Measurements from ENCODE around the gene RUNDC3A. TPM values are rescaled to one million over a fixed set of nuclear protein-coding genes. Genes with fewer than 3 reads are reported as not detected.
A peak's percentile ranks its signal among the peaks of the same experiment; 100 is the strongest.

Gene RUNDC3A
- total and polyA plus RNA-seq, 2 of the 13 experiments (the other 11 are each of a cell fraction or from before 2014, with no cell fraction given) = 0.25 TPM; not detected in 1

DNA sequence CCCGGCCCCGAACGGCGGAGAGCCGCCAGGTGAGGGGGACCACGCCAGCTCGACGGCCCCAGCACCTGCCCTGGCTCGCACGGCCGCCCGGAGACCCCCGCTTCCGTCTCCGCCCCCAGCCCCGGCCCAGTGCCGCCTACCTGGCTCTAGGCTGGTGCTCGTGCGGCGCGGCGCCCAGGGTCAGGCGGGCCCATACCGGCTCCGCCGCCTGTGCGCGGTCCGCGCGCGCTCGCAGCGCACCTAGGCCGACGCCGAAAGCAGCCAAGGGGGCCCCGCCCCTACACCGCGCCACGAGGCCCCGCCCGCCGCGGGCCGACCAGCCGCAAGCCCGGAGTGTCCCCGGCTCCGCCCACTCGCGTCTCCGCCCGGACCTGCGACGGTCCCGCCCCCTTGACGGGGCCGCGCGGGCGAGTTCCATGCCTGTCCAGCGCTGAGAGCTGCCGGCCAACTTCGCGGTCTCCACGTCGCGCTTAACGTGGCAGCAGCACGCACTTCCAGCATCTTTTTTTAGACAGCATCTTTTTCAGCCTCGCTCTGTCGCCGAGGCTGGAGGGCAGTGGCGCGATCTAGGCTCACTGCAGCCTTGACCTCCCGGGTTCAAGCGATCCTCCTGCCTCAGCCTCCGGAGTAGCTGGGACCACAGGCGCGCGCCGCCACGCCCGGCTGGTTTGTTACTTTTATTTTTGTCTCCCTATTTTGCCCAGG lies 16.3 kb downstream of the RUNDC3A start, which contains the start of gene SLC25A39 (continued):
- TF ChIP-seq GLMP (CRISPR knock-in tag; IDR thresholded peaks at IDR 0.05; ENCODE audit: borderline replicate concordance) (no peak), XRCC5 (optimal IDR thresholded peaks at IDR 0.05; ENCODE audit: low read length) (peak; percentile 34), NFYB (CRISPR knock-in tag; IDR thresholded peaks at IDR 0.05) (peak; percentile 34), DMAP1 (CRISPR knock-in tag; IDR thresholded peaks at IDR 0.05) (peak; percentile 41; the same call in 1 of the 2 replicates), ZNF687 (CRISPR knock-in tag; IDR thresholded peaks at IDR 0.05) (peak; percentile 85), SP2 (CRISPR knock-in tag; IDR thresholded peaks at IDR 0.05) (no peak; the same call in 1 of the 2 replicates), CREB1 (IDR thresholded peaks at IDR 0.05) (peak; percentile 41; the same call in 1 of the 2 replicates), CREB1 (CRISPR knock-in tag; IDR thresholded peaks at IDR 0.05) (no peak), ZNF740 (CRISPR knock-in tag; IDR thresholded peaks at IDR 0.05) (peak; percentile 83; the same call in 1 of the 2 replicates), ZNF34 (CRISPR knock-in tag; IDR thresholded peaks at IDR 0.05; ENCODE audit: borderline replicate concordance) (no peak; the same call in 1 of the 2 replicates), PRMT3 (CRISPR knock-in tag; IDR thresholded peaks at IDR 0.05; ENCODE audit: borderline replicate concordance, low read depth) (peak; percentile 78; the same call in 1 of the 2 replicates), ZNF430 (CRISPR knock-in tag; IDR thresholded peaks at IDR 0.05) (no peak), ZC3H4 (CRISPR knock-in tag; IDR thresholded peaks at IDR 0.05; ENCODE audit: borderline replicate concordance) (no peak), SRSF1 (optimal IDR thresholded peaks at IDR 0.05; ENCODE audit: low read depth, low read length) (no peak)
- TF ChIP-seq, protein P1, sequence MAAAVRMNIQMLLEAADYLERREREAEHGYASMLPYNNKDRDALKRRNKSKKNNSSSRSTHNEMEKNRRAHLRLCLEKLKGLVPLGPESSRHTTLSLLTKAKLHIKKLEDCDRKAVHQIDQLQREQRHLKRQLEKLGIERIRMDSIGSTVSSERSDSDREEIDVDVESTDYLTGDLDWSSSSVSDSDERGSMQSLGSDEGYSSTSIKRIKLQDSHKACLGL (CRISPR knock-in tag; IDR thresholded peaks at IDR 0.05) = no peak; the same call in 1 of the 2 replicates
- TF ChIP-seq, protein P2, sequence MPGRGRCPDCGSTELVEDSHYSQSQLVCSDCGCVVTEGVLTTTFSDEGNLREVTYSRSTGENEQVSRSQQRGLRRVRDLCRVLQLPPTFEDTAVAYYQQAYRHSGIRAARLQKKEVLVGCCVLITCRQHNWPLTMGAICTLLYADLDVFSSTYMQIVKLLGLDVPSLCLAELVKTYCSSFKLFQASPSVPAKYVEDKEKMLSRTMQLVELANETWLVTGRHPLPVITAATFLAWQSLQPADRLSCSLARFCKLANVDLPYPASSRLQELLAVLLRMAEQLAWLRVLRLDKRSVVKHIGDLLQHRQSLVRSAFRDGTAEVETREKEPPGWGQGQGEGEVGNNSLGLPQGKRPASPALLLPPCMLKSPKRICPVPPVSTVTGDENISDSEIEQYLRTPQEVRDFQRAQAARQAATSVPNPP (CRISPR knock-in tag; IDR thresholded peaks at IDR 0.05) = peak; percentile 46; the same call in 1 of the 2 replicates
- TF ChIP-seq, protein P3, sequence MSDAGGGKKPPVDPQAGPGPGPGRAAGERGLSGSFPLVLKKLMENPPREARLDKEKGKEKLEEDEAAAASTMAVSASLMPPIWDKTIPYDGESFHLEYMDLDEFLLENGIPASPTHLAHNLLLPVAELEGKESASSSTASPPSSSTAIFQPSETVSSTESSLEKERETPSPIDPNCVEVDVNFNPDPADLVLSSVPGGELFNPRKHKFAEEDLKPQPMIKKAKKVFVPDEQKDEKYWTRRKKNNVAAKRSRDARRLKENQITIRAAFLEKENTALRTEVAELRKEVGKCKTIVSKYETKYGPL (CRISPR knock-in tag; IDR thresholded peaks at IDR 0.05) = 0 out of 2 replicates have a peak, but pooled peaks have one; percentile 39
- TF ChIP-seq, protein P4, sequence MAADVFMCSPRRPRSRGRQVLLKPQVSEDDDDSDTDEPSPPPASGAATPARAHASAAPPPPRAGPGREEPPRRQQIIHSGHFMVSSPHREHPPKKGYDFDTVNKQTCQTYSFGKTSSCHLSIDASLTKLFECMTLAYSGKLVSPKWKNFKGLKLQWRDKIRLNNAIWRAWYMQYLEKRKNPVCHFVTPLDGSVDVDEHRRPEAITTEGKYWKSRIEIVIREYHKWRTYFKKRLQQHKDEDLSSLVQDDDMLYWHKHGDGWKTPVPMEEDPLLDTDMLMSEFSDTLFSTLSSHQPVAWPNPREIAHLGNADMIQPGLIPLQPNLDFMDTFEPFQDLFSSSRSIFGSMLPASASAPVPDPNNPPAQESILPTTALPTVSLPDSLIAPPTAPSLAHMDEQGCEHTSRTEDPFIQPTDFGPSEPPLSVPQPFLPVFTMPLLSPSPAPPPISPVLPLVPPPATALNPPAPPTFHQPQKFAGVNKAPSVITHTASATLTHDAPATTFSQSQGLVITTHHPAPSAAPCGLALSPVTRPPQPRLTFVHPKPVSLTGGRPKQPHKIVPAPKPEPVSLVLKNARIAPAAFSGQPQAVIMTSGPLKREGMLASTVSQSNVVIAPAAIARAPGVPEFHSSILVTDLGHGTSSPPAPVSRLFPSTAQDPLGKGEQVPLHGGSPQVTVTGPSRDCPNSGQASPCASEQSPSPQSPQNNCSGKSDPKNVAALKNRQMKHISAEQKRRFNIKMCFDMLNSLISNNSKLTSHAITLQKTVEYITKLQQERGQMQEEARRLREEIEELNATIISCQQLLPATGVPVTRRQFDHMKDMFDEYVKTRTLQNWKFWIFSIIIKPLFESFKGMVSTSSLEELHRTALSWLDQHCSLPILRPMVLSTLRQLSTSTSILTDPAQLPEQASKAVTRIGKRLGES (CRISPR knock-in tag; IDR thresholded peaks at IDR 0.05; ENCODE audit: borderline replicate concordance) = no peak; the same call in 1 of the 2 replicates
